Tibial artery (tissue), 4 donors: ENCODE data around the gene FRRS1L.

Experiments
- DNase-seq, 2 donors: peaks; one replicate each; pipeline ENCODE4 v3.0.0-alpha.2; 2019
- H3K27ac ChIP-seq, 2 donors: fragments of 200-600 bp; sonication (generic) in 1 of 2; 1 replicate in 1 of 2; 2 replicates in 1 of 2; pipeline ENCODE4 v1.5.1; 2018 to 2019; ENCODE audit warnings: mild to moderate bottlenecking in 1 of 2
- H3K27me3 ChIP-seq, 2 donors: fragments of 200-600 bp; sonication (generic) in 1 of 2; one replicate each; pipeline versions ENCODE4 v1.5.1 to v1.6.0; 2016 to 2019
- H3K36me3 ChIP-seq, 3 donors: fragments of 200-600 bp; sonication (generic) in 2 of 3; one replicate each; pipeline ENCODE4 v1.5.1; 2016 to 2019; ENCODE audit warnings: mild to moderate bottlenecking in 2 of 3
- H3K4me1 ChIP-seq, 4 donors: fragments of 200-600 bp; sonication (generic) in 2 of 4; 1 replicate in 3 of 4; 2 replicates in 1 of 4; pipeline ENCODE4 v1.5.1; 2016 to 2019
- H3K4me3 ChIP-seq, 2 donors: fragments of 200-600 bp; sonication (generic) in 1 of 2; 1 replicate in 1 of 2; 2 replicates in 1 of 2; pipeline ENCODE4 v1.5.1; 2018 to 2019; ENCODE audit warnings: mild to moderate bottlenecking in 2 of 2
- H3K9me3 ChIP-seq, 3 donors: fragments of 200-600 bp; sonication (generic) in 1 of 3; one replicate each; pipeline ENCODE4 v1.5.1; 2016 to 2019
- CTCF ChIP-seq, 2 experiments: fragments of 200-600 bp in 1 of 2; fragments of 450-650 bp in 1 of 2; IDR thresholded peaks; one replicate each; pipeline ENCODE4 v1.5.1; 2017 to 2019; ENCODE audit warnings: antibody characterized with exemption in 2 of 2, mild to moderate bottlenecking in 1 of 2, moderate library complexity in 1 of 2
- intact Hi-C: fragments of 100-400 bp; cut with DNase I; formaldehyde crosslinking; loops from one replicate; pipeline ENCODE4 v1.15.0; 2023; ENCODE audit warnings: low total_unique reads

FRRS1L gene

GRCh38 chr9:109143881-109144562 is 23.0 kb downstream of the FRRS1L start:
- TF ChIP-seq CTCF (IDR thresholded peaks at IDR 0.05) = no peak
- Histone ChIP-seq H3K4me1 (no peaks in the 10 kb centered on the region), H3K4me3 (no peak overlapping the region), H3K36me3 (no peaks in the 10 kb centered on the region), H3K27me3 (no peaks in the 10 kb centered on the region), H3K9me3 (no peaks in the 10 kb centered on the region), H3K27ac (no peak overlapping the region)
- intact Hi-C loops = no loop called here
- DNase-seq = no peak

GRCh38 chr9:109141375-109141774 is 25.7 kb downstream of the FRRS1L start:
- intact Hi-C loops = no loop called here
- Histone ChIP-seq H3K36me3 (no peaks in the 10 kb centered on the region), H3K4me1 (no peaks in the 10 kb centered on the region), H3K27ac (no peak overlapping the region), H3K27me3 (no peaks in the 10 kb centered on the region), H3K9me3 (no peaks in the 10 kb centered on the region), H3K4me3 (no peak overlapping the region)
- no peak for TF ChIP-seq CTCF (IDR thresholded peaks at IDR 0.05)
- DNase-seq = no peak

- H3K4me1 ChIP-seq = no peaks in the 10 kb centered on the region
- no peak overlapping the region for H3K27ac ChIP-seq
- no peaks in the 10 kb centered on the region for H3K9me3 ChIP-seq
- no peaks in the 10 kb centered on the region for H3K27me3 ChIP-seq
- no peak for DNase-seq
- intact Hi-C loops = no loop called here
- H3K4me3 ChIP-seq = no peak overlapping the region
- H3K36me3 ChIP-seq = no peaks in the 10 kb centered on the region
- TF ChIP-seq CTCF (IDR thresholded peaks at IDR 0.05) = no peak
These were observed 27.2 kb downstream of the FRRS1L start for GRCh38 chr9:109139851-109140250.

- intact Hi-C loops = no loop called here
- no peaks in the 10 kb centered on the region for H3K4me1 ChIP-seq
- no peaks in the 10 kb centered on the region for H3K9me3 ChIP-seq
- H3K27ac ChIP-seq = no peak overlapping the region
- H3K27me3 ChIP-seq = no peaks in the 10 kb centered on the region
- no peak overlapping the region for H3K4me3 ChIP-seq
- H3K36me3 ChIP-seq = no peaks in the 10 kb centered on the region
- DNase-seq = no peak
- no peak for TF ChIP-seq CTCF (IDR thresholded peaks at IDR 0.05)
These were observed 28.6 kb downstream of the FRRS1L start for GRCh38 chr9:109138421-109138820.

GRCh38 chr9:109134167-109134578 is 32.9 kb downstream of the FRRS1L start:
- no peak for TF ChIP-seq CTCF (IDR thresholded peaks at IDR 0.05)
- no peaks in the 10 kb centered on the region for H3K4me1 ChIP-seq
- H3K27me3 ChIP-seq = no peaks in the 10 kb centered on the region
- no peaks in the 10 kb centered on the region for H3K9me3 ChIP-seq
- no peak for DNase-seq
- intact Hi-C loops = no loop called here
- no peak overlapping the region for H3K4me3 ChIP-seq
- no peaks in the 10 kb centered on the region for H3K36me3 ChIP-seq
- H3K27ac ChIP-seq = no peak overlapping the region

GRCh38 chr9:109133533-109133932 is 33.5 kb downstream of the FRRS1L start:
- Histone ChIP-seq H3K36me3 (no peaks in the 10 kb centered on the region), H3K4me1 (no peaks in the 10 kb centered on the region), H3K27ac (no peak overlapping the region), H3K27me3 (no peaks in the 10 kb centered on the region), H3K9me3 (no peaks in the 10 kb centered on the region), H3K4me3 (no peak overlapping the region)
- intact Hi-C loops = no loop called here
- TF ChIP-seq CTCF (IDR thresholded peaks at IDR 0.05) = no peak
- DNase-seq = no peak
